ENCODE data around the gene BLVRB.
"Not testable (repeated sequence)": the region's sequence is repeated elsewhere in the genome, so short reads cannot be mapped to it uniquely, and the experiment has no call there.

The BLVRB gene

DNA sequence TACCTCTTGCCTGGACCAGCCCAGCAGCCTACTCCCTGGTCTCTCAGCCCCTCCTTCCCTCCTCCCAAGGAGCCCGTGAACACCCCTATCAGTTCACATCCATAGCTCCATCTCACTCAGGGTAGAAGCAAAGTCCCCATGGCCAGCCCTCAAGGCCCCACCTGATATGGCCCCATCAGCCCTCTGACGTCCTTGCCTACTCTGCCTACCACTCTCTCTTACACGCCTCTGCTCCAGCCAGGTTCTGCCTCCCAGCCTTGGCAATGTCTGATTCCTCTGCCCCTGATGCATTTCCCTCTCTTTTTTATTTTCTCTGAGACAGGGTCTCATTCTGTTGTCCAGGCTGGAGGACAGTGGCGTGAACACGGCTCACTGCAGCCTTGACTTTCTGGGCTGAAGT is 13.5 kb downstream of the BLVRB start:
- no peak for DNase-seq (ENCODE audit: low read depth in 1 of 2, low spot score in 1 of 2)

DNA sequence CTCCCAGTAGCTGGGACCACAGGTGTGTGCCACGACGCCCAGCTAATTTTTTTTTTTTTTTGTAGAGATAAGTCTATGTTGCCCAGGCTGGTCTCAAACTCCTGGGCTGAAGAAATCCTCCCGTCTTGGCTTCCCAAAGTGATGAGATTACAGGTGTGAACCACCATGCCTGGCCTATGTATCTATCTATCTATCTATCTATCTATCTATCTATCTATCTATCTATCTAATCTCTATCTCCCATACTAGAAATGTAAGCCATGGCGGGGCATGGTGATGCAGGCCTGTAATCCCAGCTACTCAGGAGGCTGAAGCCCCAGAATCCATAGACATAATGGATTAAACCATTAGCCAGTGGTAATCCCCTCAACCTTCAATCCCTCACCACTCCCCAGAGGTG is 14.9 kb downstream of the BLVRB start:
- DNase-seq (ENCODE audit: low read depth in 1 of 2, low spot score in 1 of 2) = no peak

DNA sequence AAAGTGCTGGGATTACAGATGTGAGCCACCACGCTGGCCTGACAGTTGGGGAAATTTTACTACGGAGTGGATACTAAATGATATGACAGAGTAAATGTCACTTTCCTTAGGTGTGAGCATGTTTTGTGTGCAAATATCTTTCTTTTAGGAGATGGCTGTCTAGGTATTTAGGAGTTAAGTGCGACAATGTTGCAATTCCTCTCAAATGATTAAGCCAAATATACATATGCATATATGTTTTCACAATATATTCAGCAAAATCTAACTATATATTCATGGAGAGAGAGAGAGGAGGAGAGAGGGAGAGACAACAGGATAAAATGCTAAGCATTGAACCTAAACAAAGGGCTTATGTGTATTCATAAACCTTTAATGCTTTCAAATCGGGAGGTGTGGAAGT is 16.0 kb downstream of the BLVRB start:
- DNase-seq (ENCODE audit: low read depth in 1 of 2, low spot score in 1 of 2) = no peak

DNA sequence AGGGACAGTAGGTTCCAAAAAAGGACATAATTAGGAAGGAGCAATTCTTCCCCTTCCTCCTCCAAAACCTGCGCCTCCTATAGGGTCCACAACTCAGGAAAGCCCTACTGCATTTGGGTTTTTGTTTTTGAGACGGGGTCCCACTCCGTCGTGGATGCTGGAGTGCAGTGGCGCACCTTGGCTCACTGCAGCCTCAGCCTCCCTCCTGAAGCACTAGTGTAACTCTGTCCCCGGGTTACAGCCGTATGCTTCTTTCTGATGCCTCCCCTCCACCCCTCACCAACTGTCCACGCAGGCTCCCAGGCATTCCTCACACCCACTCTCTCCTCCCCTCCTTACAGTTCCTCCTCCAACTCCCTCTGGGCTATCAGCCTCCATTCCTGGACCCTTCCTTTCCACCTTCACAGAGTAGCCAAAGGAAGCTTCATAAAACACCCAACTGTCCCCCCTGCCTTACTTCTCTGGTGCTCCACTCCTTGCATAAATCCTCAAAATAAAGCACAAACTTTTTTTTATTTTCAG is 19.2 kb downstream of the BLVRB start:
- DNase-seq (ENCODE audit: low read depth in 1 of 2, low spot score in 1 of 2) = no peak

DNA sequence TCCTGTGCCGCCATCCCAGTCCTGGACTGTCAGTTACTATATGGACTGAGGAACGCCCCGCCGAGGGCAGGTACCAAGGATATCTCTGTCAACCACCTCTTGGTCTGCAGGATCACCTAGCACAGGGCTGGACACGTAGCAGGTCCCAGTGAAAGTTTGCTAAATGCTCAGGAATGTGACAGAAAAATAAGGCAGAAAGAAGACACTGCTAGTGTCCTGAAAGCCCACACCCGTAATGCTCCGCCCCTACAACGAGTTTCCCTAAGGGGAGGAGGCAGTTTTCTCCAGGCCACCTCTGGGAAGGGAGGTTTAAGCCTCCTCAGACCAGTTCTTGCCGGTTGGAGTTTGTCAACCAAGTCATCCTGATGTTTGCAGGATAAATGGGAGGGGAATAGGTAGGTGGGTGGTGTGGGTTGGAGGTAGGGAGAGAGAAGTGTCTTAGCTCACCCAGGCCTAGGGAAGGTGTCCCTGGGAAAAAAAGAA is 19.7 kb downstream of the BLVRB start:
- no peak for DNase-seq (ENCODE audit: low read depth in 1 of 2, low spot score in 1 of 2)

DNA sequence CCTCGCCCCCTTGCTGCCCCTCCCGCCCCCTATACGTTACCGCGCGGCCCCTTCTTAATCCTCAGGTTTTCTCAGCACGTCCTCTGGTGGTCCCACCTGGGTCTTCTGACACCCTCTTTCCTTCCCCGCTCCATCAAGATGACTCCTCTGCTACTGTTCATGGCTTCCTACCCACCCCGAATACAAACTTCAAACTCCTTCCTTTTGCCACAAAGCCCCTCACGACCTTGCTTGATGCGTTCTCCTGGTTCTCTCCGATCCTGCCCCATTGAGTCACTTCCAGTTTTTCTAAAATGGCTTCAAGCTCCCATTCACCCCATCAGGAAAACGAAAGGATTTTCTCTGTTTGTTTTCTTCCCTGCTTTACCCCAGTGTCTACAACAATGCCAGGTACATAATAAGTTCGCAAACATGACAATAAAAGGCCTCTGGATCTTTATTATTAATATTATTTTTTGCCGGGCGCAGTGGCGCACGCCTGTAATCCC is 20.7 kb downstream of the BLVRB start:
- DNase-seq (ENCODE audit: low read depth in 1 of 2, low spot score in 1 of 2) = no peak

DNA sequence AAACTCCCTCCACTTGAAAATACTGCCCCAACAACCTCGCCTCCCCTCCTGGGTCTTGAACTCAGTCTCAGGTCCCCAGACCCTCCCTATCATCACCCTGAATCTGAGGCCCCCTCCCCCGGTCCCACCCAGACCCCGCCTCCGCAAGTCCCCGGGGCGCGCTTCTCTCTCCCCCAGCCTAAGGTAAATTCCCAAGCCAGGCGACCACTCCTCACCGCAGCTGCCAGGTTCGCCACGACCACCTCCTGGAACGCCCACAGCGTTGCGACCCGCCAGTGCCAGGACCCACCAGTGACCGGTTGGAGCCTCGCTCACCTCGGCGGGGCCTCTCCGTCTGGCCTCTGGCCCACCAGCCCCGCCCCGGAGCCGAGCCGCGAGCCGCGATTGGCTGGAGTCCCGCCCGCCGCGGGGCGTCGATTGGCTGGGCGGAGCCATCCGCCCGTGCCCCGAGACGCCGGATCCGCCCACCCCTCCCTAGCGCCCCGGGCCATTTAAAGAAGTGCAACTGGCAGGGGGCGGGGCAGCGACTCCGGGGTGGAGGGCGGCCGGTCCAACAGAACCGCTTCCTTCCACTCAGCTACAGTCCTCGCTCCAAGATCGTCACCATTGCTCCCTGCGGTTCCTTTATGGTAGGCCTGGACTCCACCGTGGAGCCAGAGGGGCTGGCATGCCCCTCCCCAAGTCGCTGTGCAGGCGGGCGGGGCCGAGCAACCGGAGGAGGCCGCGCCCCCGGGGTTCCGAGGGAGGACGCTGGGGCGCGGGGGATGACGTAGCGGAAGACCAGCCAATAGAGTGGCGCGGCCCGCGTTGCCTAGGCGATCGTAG is 21.3 kb downstream of the BLVRB start, which contains the start of gene SERTAD3:
Gene SERTAD3, minus strand, starts transcription at position 336 of the 825 bp plus-strand sequence. CDS start 2,255 bp downstream, outside the sequence.
- DNase-seq (ENCODE audit: low read depth in 1 of 2, low spot score in 1 of 2) = peak; percentile 93 to 95

DNA sequence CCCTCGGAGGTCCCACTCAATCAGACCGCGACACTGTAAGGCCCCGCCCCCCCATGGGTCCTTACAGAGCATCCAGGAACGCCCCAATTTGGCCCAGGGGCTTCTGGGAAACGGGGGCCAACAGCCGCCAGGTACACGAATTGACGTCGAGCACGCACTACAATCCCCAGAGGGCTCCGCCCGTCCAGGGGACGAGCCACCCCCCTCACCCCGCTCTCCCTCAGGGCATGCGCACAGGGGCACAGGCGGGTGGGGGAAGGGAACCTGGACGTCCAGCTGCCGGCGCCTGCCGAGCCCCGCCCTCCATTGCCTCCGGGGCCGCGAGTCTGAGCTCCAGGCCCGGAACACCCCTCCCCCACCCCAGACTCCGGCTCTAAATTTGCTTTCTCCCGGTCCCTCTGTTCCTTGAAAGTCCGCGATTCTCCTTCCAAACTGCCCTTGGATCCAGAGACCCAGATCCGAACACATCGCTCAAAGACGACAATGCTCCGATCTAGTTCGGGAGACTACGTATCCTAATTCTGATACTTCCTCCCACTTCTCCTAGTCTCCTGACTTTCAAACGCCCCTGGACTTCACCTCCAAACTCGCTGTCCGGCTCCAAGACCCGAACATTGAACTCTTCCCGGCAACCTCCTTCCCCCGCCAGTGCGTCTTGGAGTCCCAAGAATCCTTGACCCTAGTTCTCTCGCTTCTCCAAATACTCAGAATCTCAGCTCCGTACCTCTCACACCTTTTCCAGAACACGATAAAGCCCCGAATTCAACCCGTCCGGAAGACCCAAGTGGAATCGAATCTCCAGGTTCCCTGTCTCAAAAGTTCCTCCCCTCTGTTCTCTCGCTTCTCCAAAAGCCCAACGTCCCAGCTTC is 22.2 kb downstream of the BLVRB start:
- DNase-seq (ENCODE audit: low read depth in 1 of 2, low spot score in 1 of 2) = peak; percentile 94 to 99

DNA sequence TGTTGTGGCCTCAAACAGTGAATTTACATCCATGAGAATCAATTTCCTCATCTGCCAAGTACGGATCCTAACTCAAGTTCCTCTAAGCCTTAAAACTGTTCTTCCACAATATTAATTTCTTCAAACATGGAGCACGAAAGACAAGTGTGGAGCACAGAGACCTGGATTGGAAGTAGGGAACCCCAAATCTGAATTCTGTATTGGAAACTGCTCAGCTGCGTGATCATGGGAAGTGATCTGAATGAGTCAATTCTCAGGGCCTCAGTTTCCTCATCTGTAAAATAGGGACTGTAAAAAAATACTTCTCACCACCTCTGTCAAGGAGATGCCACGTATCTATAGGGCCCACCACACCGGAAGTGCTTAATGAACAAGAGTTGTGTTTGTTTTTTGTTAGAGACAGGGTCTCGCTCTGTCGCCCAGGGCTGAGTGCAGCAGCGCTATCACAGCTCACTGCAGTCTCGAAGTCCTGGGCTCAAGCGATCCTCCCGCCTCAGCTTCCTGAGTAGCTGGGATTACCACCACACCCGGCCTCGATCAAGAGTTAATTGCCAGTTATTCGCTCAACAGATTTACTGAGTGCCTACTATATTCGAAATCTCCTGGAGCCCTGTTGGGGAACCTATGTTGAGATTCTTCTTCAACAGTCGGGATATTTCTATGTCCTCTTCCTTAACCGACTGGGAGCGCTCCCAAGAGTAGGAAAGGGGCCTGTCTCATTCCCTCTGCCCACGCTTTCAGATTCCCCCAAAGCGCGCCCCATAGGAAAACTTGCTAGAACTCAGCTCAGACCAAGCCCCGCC is 23.0 kb downstream of the BLVRB start:
- DNase-seq (ENCODE audit: low read depth in 1 of 2, low spot score in 1 of 2) = no peak

DNA sequence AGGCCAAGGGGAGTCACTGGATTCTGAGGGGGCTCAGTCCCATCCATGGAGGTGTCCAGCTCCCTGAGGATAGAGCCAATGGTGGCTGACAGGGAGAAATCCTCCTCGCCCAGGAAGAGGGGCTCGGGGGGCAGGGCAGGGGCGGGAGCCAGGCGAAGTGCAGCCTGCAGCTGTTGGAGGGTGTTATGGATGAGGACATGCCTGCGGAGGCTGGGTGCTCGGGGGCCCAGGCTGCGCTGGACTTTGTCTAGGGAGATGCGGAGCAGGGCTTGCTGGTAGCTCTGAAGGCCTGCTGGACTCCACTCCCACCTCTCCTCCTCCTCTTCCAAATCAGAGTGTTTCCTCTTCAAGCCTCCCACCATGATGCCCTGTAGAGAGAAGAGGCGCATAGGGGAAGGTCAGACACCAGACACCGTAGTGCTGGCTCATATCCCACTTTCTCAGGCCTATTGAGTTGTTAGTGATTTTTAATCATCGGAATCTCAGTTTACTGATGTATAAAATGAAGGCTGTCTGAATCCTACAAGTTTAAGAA is 23.8 kb downstream of the BLVRB start:
- no peak for DNase-seq (ENCODE audit: low read depth in 1 of 2, low spot score in 1 of 2)

DNA sequence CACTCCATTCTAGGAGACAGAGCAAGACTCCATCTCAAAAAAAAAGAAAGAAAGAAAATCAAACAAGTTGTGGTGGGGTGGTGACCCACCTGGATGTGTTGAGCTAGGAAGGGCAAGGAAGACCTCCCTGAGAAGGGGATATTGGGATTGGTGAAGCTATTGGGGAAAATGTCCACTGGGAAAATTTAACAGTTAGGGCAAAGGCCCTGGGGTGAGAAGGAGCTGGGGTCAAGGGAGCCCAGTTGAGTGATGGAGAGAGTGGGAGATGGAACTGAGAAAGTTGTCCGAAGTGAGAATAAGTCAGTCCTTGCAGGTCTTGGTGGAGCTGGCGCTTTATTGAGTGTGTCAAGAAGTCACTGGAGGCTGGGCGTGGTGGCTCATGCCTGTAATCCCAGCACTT is 27.3 kb downstream of the BLVRB start:
- no peak for DNase-seq (ENCODE audit: low read depth in 1 of 2, low spot score in 1 of 2)

DNA sequence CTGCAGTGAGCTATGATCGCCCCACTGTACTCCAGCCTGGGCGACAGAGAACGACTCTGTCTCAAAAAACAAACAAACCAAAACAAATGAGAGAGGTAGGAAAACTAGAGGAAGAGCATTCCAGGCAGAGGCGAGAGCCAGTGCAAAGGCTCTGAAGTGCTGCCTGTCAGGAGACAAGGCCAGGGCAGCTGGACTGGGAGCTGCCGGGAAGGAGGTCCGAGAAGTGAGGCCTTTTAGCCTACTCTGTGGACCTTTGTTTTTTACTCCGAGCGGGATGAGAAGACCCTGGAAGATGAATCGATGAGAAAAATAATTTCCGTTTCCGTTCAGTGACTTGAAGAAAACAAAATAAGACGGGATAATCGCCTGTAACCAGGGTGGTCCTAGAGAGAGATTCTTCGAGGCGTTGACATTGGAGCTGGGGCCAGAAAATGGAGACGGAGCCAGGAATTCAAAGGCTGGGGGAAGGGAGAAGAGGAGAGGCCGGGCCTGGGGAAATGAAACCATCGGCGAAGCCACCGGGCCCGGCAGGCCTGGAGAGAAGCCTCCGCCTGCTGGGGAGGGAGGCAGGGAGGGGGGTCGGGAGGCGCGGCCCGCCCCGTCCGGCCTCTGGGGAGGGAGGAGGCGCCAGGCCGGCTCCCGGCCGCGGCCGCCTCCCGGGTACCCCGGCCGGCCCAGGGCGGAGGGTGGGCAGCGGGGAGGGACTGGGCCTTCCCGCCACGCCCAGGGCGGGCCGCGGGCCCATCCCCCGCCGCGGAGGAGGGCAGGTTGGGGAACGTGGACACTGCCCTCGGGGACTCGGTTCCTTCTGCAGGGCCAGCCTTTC is 31.9 kb downstream of the BLVRB start:
- DNase-seq (ENCODE audit: low read depth in 1 of 2, low spot score in 1 of 2) = peak in 1 of 2 donors; percentile 31

DNA sequence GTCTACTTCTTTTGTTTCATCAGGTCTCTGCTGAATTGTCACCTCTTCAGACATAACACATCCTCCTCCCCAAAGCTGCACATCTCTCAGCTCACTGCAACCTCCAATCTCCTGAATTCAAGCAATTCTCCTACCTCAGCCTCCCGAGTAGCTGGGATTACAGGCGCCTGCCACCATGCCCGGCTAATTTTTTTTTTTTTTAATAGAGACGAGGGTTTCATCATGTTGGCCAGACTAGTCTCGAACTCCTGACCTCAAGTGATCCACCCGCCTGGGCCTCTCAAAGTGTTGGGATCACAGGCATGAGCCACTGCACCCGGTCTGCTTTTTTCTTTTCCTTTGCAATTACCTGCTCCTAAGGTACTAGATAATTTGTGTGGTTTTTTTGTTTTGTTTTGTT is 32.8 kb downstream of the BLVRB start:
- not testable (repeated sequence) for DNase-seq (ENCODE audit: low read depth in 1 of 2, low spot score in 1 of 2)

DNA sequence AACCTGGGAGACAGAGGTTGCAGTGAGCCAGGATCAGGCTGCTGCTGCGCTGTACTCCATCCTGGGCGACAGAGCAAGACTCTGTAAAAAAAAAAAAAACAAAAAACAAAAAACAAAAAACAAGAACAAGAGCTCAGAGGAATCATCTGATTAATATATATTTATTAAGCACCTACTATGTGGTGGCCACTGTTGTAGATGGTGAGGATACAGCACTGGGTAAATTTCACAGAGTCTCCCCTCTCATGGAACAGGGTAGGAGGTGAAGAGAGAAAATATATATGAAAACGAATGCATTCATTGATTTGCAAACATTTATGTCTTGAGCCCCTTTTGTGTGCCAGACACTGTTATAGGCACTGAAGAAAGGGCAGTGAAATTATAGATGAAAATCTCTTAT is 33.8 kb downstream of the BLVRB start:
- DNase-seq (ENCODE audit: low read depth in 1 of 2, low spot score in 1 of 2) = no peak

DNA sequence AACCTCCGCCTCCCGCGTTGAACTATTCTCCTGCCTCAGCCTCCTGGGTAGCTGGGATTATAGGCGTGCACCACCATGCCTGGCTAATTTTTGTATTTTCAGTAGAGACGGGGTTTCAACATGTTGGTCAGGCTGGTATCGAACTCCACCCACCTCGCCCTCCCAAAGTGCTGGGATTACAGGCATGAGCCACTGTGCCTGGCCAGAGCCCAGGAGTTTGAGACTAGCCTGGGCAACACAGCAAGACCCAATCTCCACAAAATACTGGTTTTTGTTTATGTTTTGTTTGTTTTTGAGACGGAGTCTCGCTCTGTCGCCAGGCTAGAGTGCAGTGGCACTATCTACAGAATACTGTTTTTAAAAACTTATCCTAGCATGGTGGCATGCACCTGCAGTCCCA is 35.3 kb downstream of the BLVRB start:
- DNase-seq (ENCODE audit: low read depth in 1 of 2, low spot score in 1 of 2) = not testable (repeated sequence)

DNA sequence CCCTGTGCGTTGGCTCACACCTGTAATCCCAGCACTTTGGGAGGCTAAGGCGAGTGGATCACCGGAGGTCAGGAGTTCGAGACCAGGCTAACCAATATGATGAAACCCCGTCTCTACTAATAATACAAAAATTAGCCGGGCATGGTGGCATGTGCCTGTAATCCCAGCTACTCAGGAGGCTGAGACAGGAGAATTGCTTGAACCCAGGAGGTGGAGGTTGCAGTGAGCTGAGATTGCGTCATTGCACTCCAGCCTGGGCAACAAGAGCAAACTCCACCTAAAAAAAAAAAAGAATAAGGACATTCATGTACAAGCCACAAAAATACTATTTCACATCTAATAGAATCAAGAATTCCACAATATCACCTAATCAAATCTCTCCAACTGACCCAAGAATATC is 37.3 kb downstream of the BLVRB start:
- not testable (repeated sequence) for DNase-seq (ENCODE audit: low read depth in 1 of 2, low spot score in 1 of 2)

DNA sequence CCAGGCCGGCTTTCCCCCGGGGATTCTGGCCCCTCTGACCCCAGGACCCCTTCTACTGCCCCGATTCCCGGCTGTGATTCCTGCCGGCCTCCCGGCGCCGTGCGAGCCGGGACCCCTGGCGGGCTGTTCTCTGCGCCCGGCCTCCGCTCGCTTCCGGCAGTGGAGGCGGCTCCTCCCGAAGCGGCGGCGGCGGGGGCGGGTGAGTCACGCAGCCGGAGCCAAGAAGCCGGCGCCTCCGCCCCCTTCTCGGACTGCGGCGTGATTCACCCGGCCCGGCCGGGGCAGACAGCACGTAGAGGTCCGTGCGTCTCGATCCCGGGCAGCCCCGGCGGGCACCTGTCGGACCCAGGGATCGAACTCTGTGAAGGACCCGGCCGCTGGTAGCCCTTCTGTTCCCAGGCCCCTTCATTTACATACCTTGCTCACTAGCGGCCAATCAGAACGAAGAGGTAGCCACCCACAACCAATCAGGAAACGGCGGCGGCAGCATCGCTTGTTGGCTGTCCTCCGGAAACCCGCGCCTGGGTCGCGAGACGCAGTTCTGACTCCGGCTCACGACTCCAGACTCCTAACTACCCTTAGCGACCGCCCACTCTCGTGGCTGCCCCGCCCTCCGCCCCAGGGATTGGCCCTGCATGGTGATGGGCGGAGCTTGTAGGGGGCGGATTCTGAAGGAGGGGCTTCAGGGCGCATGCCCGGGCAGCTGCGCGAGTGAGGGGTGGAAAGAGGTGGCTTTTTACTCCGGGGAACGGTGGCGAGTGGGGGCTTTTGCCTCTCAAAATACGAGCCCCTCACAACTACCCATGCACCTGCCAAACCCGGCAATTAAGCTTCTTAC is 39.9 kb downstream of the BLVRB start, which contains the start of gene SERTAD1:
Gene SERTAD1, minus strand, starts transcription at position 543 of the 838 bp plus-strand sequence. CDS start 2,446 bp downstream, outside the sequence.
- peak; percentile 100 for DNase-seq (ENCODE audit: low read depth in 1 of 2, low spot score in 1 of 2)

DNA sequence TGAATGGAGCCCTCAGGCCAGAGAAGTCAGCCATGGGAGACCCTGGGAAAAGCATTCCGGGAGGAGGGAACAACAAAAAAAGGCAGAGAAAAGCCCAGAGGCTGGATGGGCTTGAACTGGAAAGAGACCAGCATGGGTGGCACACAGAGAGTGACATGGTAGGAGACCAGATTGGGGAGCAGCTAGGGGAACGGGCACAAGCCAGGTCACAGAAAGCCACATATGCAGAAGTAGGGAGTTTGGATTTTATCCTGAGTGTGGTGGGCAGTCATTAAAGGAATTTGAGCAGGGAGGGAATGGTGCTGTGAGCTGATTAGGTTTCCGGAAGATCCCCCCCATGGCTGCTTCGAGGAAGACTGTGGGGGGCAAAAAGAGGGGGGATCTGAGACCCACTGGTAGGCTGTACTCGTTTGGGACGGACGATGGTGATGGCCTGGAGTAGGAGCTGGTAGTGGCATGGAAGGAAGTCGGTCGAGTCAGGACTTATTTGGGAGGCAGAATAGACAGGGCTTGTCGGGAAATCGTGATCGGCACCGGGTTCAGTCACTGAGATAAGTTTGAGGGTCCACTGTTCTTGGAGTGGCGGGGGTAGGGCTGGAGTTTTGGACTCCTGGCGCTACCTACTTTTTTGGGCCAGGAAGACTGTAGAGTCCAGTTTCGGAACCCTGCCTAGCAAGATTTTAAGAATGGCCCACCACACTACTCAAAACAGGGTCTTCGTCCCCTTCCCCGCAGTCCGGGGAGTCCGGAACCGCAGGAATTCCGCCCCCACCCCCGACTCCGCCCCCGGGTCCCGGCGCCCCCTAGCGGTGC is 40.7 kb downstream of the BLVRB start:
- no peak for DNase-seq (ENCODE audit: low read depth in 1 of 2, low spot score in 1 of 2)
